GM12878 (cell line): ENCODE data around the gene NOP9. TPM values are rescaled to one million over a fixed set of nuclear protein-coding genes. Genes with fewer than 3 reads are reported as not detected.

Experiments used
- ATAC-seq: fragments of 200-7000 bp; cut with Tn5 transposase; 3 replicates; pipeline ENCODE4 v1.9.1; 2020; ENCODE audit warnings: mild to moderate bottlenecking, moderate library complexity
- BruUV-seq: library from RNA; stranded (reverse); fragments of 400-500 nt; replicated peaks from 2 replicates; lab custom pipeline; 2021; lab: Mats Ljungman, UMichigan
- CTCF ChIA-PET: fragments of 300-600 bp; sonication (Branson Sonifier 250); formaldehyde crosslinking; extraction: SDS; loops from one replicate; lab custom pipeline; 2021; ENCODE audit warnings: inconsistent platforms; lab: Yijun Ruan, JAX
- POLR2A ChIA-PET: fragments of 350-600 bp; formaldehyde crosslinking; extraction: SDS; loops from one replicate; lab custom pipeline; 2021; ENCODE audit warnings: inconsistent platforms; lab: Charles Lee
- RAD21 ChIA-PET: fragments of 300-600 bp; sonication (Branson Sonifier 250); formaldehyde crosslinking; loops from one replicate; lab custom pipeline; 2023; ENCODE audit warnings: antibody characterized with exemption; ENCODE audit not compliant: unreplicated experiment; lab: Charles Lee
- SMC1A ChIA-PET: fragments of 300-600 bp; sonication (Branson Sonifier 250); formaldehyde crosslinking; loops from one replicate; lab custom pipeline; 2023; ENCODE audit not compliant: unreplicated experiment, uncharacterized antibody; lab: Charles Lee
- DNase-seq: peaks from one replicate; pipeline ENCODE4 v3.0.0-alpha.2; 2011; ENCODE audit warnings: low read depth, low spot score
- FAIRE-seq: peaks from 3 replicates; lab custom pipeline; 2011; peaks lifted over from hg19 to GRCh38; lab: Jason Lieb, UNC
- H2AFZ ChIP-seq: 2 replicates; pipeline ENCODE4 v1.6.0; 2011; ENCODE audit warnings: low read depth, low read length, control low read depth; ENCODE audit not compliant: control insufficient read depth
- H3K27ac ChIP-seq: 2 replicates; pipeline ENCODE4 v1.5.1; 2011; ENCODE audit warnings: control low read depth; ENCODE audit not compliant: control insufficient read depth, insufficient read depth
- H3K27me3 ChIP-seq, 2 experiments: replicated peaks in 1 of 2; 2 replicates each; pipeline versions ENCODE4 v1.6.0 to v1.6.1; 2011; ENCODE audit warnings: low read length in 1 of 2; ENCODE audit not compliant: control insufficient read depth in 2 of 2, insufficient read depth in 2 of 2
- H3K36me3 ChIP-seq, 2 experiments: 2 replicates each; pipeline ENCODE4 v1.5.1; 2011; ENCODE audit warnings: low read length in 1 of 2; ENCODE audit not compliant: control insufficient read depth in 2 of 2, insufficient read depth in 2 of 2
- H3K4me1 ChIP-seq: 2 replicates; pipeline ENCODE4 v1.6.1; 2011; ENCODE audit warnings: mild to moderate bottlenecking, low read length, moderate library complexity, mixed read lengths; ENCODE audit not compliant: control insufficient read depth, insufficient read depth
- H3K4me2 ChIP-seq: 2 replicates; pipeline ENCODE4 v1.6.0; 2011; ENCODE audit warnings: control low read depth; ENCODE audit not compliant: control insufficient read depth, insufficient read depth
- H3K4me3 ChIP-seq: fragments of 200-600 bp; sonication (generic); 2 replicates; pipeline ENCODE4 v1.5.1; 2016
- H3K79me2 ChIP-seq: 2 replicates; pipeline ENCODE4 v1.6.0; 2011; ENCODE audit warnings: low read length; ENCODE audit not compliant: control insufficient read depth, insufficient read depth
- H3K9ac ChIP-seq: 2 replicates; pipeline ENCODE4 v1.8.0; 2011; ENCODE audit warnings: low read length, control low read depth, mixed read lengths; ENCODE audit not compliant: control insufficient read depth, insufficient read depth
- H3K9me3 ChIP-seq: replicated peaks from 3 replicates; pipeline ENCODE4 v1.5.1; 2011; ENCODE audit warnings: mild to moderate bottlenecking, low read length; ENCODE audit not compliant: control insufficient read depth, insufficient read depth
- H4K20me1 ChIP-seq: 2 replicates; pipeline ENCODE4 v1.6.0; 2011; ENCODE audit not compliant: control insufficient read depth, insufficient read depth
- ATF2 ChIP-seq: IDR thresholded peaks from 2 replicates; pipeline ENCODE4 v1.6.1; 2012; ENCODE audit warnings: low read length, inconsistent platforms
- BHLHE40 ChIP-seq, 2 experiments: fragments of 450-650 bp in 1 of 2; IDR thresholded peaks; 2 replicates each; pipeline ENCODE4 v1.6.1; 2011 to 2017; ENCODE audit warnings: low read depth in 2 of 2, borderline replicate concordance in 1 of 2, improper control_type of control experiment in 1 of 2, low read length in 1 of 2, mild to moderate bottlenecking in 1 of 2
- CTCF ChIP-seq, 3 experiments: IDR thresholded peaks in 2 of 3; conservative IDR thresholded peaks in 1 of 3; 2 replicates each; pipeline ENCODE4 v1.5.1; 2011; ENCODE audit warnings: low read depth in 3 of 3, low read length in 3 of 3, mild to moderate bottlenecking in 3 of 3, control low read depth in 2 of 3, moderate library complexity in 2 of 3, inconsistent platforms in 1 of 3, mixed read lengths in 1 of 3; ENCODE audit not compliant: control insufficient read depth in 2 of 3, insufficient read depth in 1 of 3; ENCODE audit errors: extremely low read depth in 1 of 3
- EZH2 ChIP-seq: IDR thresholded peaks from 2 replicates; pipeline ENCODE4 v1.6.1; 2012; ENCODE audit warnings: low read depth, mild to moderate bottlenecking, control low read depth, inconsistent platforms, low read length, borderline replicate concordance; ENCODE audit not compliant: control insufficient read depth
- HDGF ChIP-seq: fragments of 450-650 bp; IDR thresholded peaks from 2 replicates; pipeline ENCODE4 v1.6.1; 2016; ENCODE audit warnings: antibody characterized with exemption
- JUNB ChIP-seq: IDR thresholded peaks from 2 replicates; pipeline ENCODE4 v1.6.1; 2016; ENCODE audit warnings: antibody characterized with exemption, mild to moderate bottlenecking
- MXI1 ChIP-seq: fragments of 150-350 bp; IDR thresholded peaks from 2 replicates; pipeline ENCODE4 v1.6.1; 2011; ENCODE audit warnings: low read depth, mild to moderate bottlenecking, inconsistent platforms, low read length, improper control_type of control experiment
- NFYA ChIP-seq: IDR thresholded peaks from 2 replicates; pipeline ENCODE4 v1.6.1; 2011; ENCODE audit warnings: low read depth, mild to moderate bottlenecking, low read length, improper control_type of control experiment, borderline replicate concordance
- POLR2A ChIP-seq: IDR thresholded peaks from 2 replicates; pipeline ENCODE4 v1.6.1; 2011; ENCODE audit warnings: low read depth, mild to moderate bottlenecking, low read length
- RUNX3 ChIP-seq: IDR thresholded peaks from 2 replicates; pipeline ENCODE4 v1.6.1; 2012; ENCODE audit warnings: low read length, inconsistent platforms
- WGBS: methylation state at CpG from one replicate; pipeline ENCODE4 v1.1.6; 2016; ENCODE audit warnings: low lambda C conversion rate; ENCODE audit not compliant: insufficient replicate concordance, insufficient coverage; ENCODE audit errors: missing lambda C conversion rate; 5-methylcytosine and 5-hydroxymethylcytosine counted together
- in situ Hi-C: fragments of 300-500 bp; cut with MboI; formaldehyde crosslinking; loops from 9 replicates; pipeline ENCODE4 v1.14.3; 2018; ENCODE audit warnings: mixed read lengths
- intact Hi-C: fragments of 100-400 bp; cut with micrococcal nuclease; formaldehyde crosslinking; loops from one replicate; pipeline ENCODE4 v1.14.2; 2022; ENCODE audit not compliant: unreplicated experiment
- polyA plus RNA-seq, 11 experiments: library from polyadenylated mRNA; depleted of rRNA in 4 of 11; unstranded in 6 of 11; stranded (reverse) in 5 of 11; fragments of >200 nt; fragmentation: Nextera tagmentation in 4 of 11; fragmentation: Illumina TruSeq in 1 of 11; extraction: Ambion mirVana in 4 of 11; extraction: Trizol in 1 of 11; gene quantifications; 1 replicate in 1 of 11; 2 replicates in 10 of 11; pipeline versions ENCODE4 v1.2.1 to v1.2.3, GENCODE V29; 2011 to 2016; ENCODE audit warnings: inconsistent platforms in 2 of 11, missing spikeins in 2 of 11, low read depth in 1 of 11
- total RNA-seq, 4 experiments: library from RNA; depleted of rRNA in 3 of 4; stranded (reverse); fragments of >200 nt in 3 of 4; fragmentation: Illumina TruSeq in 1 of 4; extraction: Trizol in 1 of 4; gene quantifications; 2 replicates each; pipeline versions ENCODE4 v1.2.1 to v1.2.3, GENCODE V29; 2013 to 2021
- TF ChIP-seq, protein P1 (sequence below): fragments of 450-650 bp; conservative IDR thresholded peaks from 2 replicates; pipeline ENCODE4 v1.6.1; 2017; ENCODE audit warnings: mild to moderate bottlenecking, moderate library complexity

NOP9 gene
- total and polyA plus RNA-seq, 10 of the 15 experiments (the other 5 are each of a cell fraction or from before 2014, with no cell fraction given): 2.4 to 43.9 (median 20.3) TPM

DNA sequence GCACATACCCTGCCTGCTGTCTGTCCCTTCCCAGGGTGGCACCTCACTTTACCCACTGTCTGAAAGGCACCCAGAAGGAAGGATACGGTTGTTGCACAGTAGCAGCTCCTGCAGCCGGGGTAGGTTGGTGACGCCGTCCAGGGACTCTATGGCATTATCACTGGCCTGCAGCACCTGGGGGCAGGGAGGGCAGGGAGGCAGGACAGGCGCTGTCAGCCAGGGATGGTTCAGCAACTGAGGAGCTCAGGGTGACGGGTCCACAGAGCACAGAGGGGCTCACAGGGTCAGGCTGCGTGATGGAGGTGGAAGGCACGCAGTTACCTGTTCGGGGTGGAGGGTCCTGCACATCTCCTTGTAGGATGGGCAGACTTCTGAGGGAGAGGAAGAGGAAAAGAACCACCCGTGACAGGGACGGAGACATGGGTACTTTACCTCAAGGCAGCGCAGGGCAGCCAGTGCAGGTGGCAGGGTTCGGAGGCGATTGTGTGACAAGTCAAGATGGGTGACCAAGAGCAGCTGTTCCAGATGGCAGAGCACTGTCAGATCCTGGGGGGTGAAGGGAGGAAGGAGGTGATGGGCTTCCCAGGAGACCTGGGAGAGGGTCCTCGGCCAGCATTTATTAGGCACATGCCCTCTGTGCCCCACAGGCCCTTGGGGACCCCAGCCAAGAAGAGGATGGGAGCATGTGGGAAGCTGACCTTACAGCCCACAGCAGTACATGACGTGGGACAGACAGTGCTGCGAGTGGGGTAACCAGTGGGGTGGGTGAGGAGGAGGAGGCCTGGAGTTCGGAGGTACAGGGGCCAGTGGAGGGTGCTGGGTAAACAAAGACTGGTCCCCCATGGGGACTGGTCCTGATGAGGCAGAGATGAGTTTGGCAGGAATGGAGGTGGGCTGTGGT, 33.1 kb upstream of the NOP9 start:
- no peak overlapping the region for H3K4me2 ChIP-seq
- CTCF ChIA-PET: no interaction called here
- in situ Hi-C loops (no loop called here), intact Hi-C loops (no loop called here)
- H3K4me1 ChIP-seq: peaks cover 3% of the 10 kb centered on the region; the same call in 1 of the 2 replicates
- POLR2A ChIA-PET: interaction anchor here (10.9 kb wide), 1 partner anchor 22 kb away, joined by 171 read pairs; the partner anchor contains the start of gene TINF2
- peaks cover 9% of the 10 kb centered on the region for H3K79me2 ChIP-seq
- no peak for TF ChIP-seq HDGF
- no peak for TF ChIP-seq RUNX3
- no peak for TF ChIP-seq JUNB
- TF ChIP-seq, protein P1, sequence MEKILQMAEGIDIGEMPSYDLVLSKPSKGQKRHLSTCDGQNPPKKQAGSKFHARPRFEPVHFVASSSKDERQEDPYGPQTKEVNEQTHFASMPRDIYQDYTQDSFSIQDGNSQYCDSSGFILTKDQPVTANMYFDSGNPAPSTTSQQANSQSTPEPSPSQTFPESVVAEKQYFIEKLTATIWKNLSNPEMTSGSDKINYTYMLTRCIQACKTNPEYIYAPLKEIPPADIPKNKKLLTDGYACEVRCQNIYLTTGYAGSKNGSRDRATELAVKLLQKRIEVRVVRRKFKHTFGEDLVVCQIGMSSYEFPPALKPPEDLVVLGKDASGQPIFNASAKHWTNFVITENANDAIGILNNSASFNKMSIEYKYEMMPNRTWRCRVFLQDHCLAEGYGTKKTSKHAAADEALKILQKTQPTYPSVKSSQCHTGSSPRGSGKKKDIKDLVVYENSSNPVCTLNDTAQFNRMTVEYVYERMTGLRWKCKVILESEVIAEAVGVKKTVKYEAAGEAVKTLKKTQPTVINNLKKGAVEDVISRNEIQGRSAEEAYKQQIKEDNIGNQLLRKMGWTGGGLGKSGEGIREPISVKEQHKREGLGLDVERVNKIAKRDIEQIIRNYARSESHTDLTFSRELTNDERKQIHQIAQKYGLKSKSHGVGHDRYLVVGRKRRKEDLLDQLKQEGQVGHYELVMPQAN: no peak
- TF ChIP-seq ATF2: no peak
- TF ChIP-seq EZH2: no peak
- TF ChIP-seq CTCF (IDR thresholded peaks at IDR 0.05 in 2 of 3, conservative IDR thresholded peaks at IDR 0.05 in 1 of 3; ENCODE audit: control insufficient read depth in 2 of 3, extremely low read depth in 1 of 3, insufficient read depth in 1 of 3, low read depth in 3 of 3, low read length in 3 of 3): no peak
- no peak for TF ChIP-seq NFYA
- no peak for TF ChIP-seq POLR2A
- no peak for TF ChIP-seq BHLHE40 (IDR thresholded peaks at IDR 0.05; ENCODE audit: borderline replicate concordance in 1 of 2, low read depth in 2 of 2, low read length in 1 of 2)
- TF ChIP-seq MXI1: no peak
- RAD21 ChIA-PET: interaction anchor here (2.0 kb wide), 1 partner anchor 24 kb away, joined by 8 read pairs; the partner anchor contains the start of gene TINF2
- no peaks in the 10 kb centered on the region for H3K27me3 ChIP-seq
- H4K20me1 ChIP-seq: no peaks in the 10 kb centered on the region
- DNase-seq: no peak
- SMC1A ChIA-PET: interaction anchor here (2.8 kb wide), 1 partner anchor 20 kb away, joined by 14 read pairs; no protein-coding TSS in a partner anchor
- no peak overlapping the region for H3K9ac ChIP-seq
- ATAC-seq: no peak
- no peak overlapping the region for H3K27ac ChIP-seq
- no peak overlapping the region for H3K4me3 ChIP-seq
- BruUV-seq: no TSS peak
- peaks cover 3 to 18% of the 10 kb centered on the region in 2 experiments; a peak in 3 of 4 replicates for H3K36me3 ChIP-seq
- FAIRE-seq: no peak
- WGBS: 87% methylated on average over 18 of the region's 18 CpGs
- no peaks in the 10 kb centered on the region for H3K9me3 ChIP-seq
- no peak overlapping the region for H2AFZ ChIP-seq
